Measurements from ENCODE around the gene ANKRD66. TPM values are rescaled to one million over a fixed set of nuclear protein-coding genes. Genes with fewer than 3 reads are reported as not detected.
"Not testable (repeated sequence)": the region's sequence is repeated elsewhere in the genome, so short reads cannot be mapped to it uniquely, and the experiment has no call there.

ANKRD66 gene
- total and polyA plus RNA-seq, 8 donors, result 0.73 to 20.5 TPM; not detected in 6

- 75 to 97% (median 96%) methylated on average over 1 of the region's 1 CpG for WGBS, 5 donors
- H3K9me3 ChIP-seq, result peaks cover 0 to 8% (median 4%) of the 10 kb centered on the region in 4 donors
- no peaks in the 10 kb centered on the region for H3K36me3 ChIP-seq
- intact Hi-C loops (cut with DNase I; ENCODE audit: low total_unique reads), result no loop called here
- no peak overlapping the region for H3K4me3 ChIP-seq
- DNase-seq, result no peak
- no peak for TF ChIP-seq POLR2A (IDR thresholded peaks at IDR 0.05)
- no peak for TF ChIP-seq EP300 (IDR thresholded peaks at IDR 0.05)
- TF ChIP-seq CTCF (IDR thresholded peaks at IDR 0.05), result no peak
- no peak for TF ChIP-seq POLR2AphosphoS5 (IDR thresholded peaks at IDR 0.05)
- peak overlapping the region in 2 of 5 donors; percentile 57 to 62 for H3K27ac ChIP-seq
- no peaks in the 10 kb centered on the region for H3K27me3 ChIP-seq
- no peaks in the 10 kb centered on the region for H3K4me1 ChIP-seq
Observed at GRCh38 chr6:46772016-46772415, 25.3 kb downstream of the ANKRD66 start.

- H3K27ac ChIP-seq, result peak overlapping the region in 2 of 5 donors; percentile 57 to 62
Observed at GRCh38 chr6:46772762-46773161, 26.0 kb downstream of the ANKRD66 start.

GRCh38 chr6:46773201-46773855 lies 26.6 kb downstream of the ANKRD66 start:
- H3K9me3 ChIP-seq, result no peaks in the 10 kb centered on the region
- H3K36me3 ChIP-seq, result no peaks in the 10 kb centered on the region
- no peaks in the 10 kb centered on the region for H3K4me1 ChIP-seq
- intact Hi-C loops (cut with DNase I; ENCODE audit: low total_unique reads), result no loop called here
- H3K27ac ChIP-seq, result peak overlapping the region in 2 of 5 donors; percentile 35 to 57
- TF ChIP-seq EP300 (IDR thresholded peaks at IDR 0.05) (no peak), POLR2AphosphoS5 (IDR thresholded peaks at IDR 0.05) (no peak), CTCF (IDR thresholded peaks at IDR 0.05) (no peak), POLR2A (IDR thresholded peaks at IDR 0.05) (no peak)
- H3K4me3 ChIP-seq, result no peak overlapping the region
- H3K27me3 ChIP-seq, result no peaks in the 10 kb centered on the region
- no peak for DNase-seq
- 59 to 81% (median 69%) methylated on average over 1 of the region's 1 CpG for WGBS, 5 donors

More at GRCh38 chr6:46772762-46773161, 26.0 kb downstream of the ANKRD66 start:
- H3K4me3 ChIP-seq, result no peak overlapping the region
- DNase-seq, result peak in 1 of 2 donors; percentile 42
- H3K36me3 ChIP-seq, result no peaks in the 10 kb centered on the region
- intact Hi-C loops (cut with DNase I; ENCODE audit: low total_unique reads), result no loop called here
- 48 to 66% (median 58%) methylated on average over 2 of the region's 2 CpGs for WGBS, 5 donors
- H3K4me1 ChIP-seq, result no peaks in the 10 kb centered on the region
- TF ChIP-seq POLR2A (IDR thresholded peaks at IDR 0.05) (no peak), CTCF (IDR thresholded peaks at IDR 0.05) (no peak), EP300 (IDR thresholded peaks at IDR 0.05) (no peak), POLR2AphosphoS5 (IDR thresholded peaks at IDR 0.05) (no peak)
- H3K27me3 ChIP-seq, result no peaks in the 10 kb centered on the region
- peaks cover 0 to 1% (median 0%) of the 10 kb centered on the region in 4 donors for H3K9me3 ChIP-seq

GRCh38 chr6:46774736-46775135 lies 28.0 kb downstream of the ANKRD66 start:
- WGBS, 5 donors, result 83 to 100% (median 96%) methylated on average over 1 to 24 of the region's 24 CpGs
- H3K27ac ChIP-seq; intact Hi-C loops (cut with DNase I; ENCODE audit: low total_unique reads); H3K27me3 ChIP-seq; H3K4me3 ChIP-seq; H3K4me1 ChIP-seq; H3K9me3 ChIP-seq; H3K36me3 ChIP-seq; DNase-seq: not testable (repeated sequence)

- TF ChIP-seq CTCF (IDR thresholded peaks at IDR 0.05) (no peak), POLR2A (IDR thresholded peaks at IDR 0.05) (no peak), EP300 (IDR thresholded peaks at IDR 0.05) (no peak), POLR2AphosphoS5 (IDR thresholded peaks at IDR 0.05) (no peak)
- WGBS, 5 donors, result 86 to 94% (median 92%) methylated on average over 5 of the region's 5 CpGs
- Histone ChIP-seq H3K4me1 (no peaks in the 10 kb centered on the region), H3K27ac (no peak overlapping the region), H3K9me3 (no peaks in the 10 kb centered on the region), H3K27me3 (no peaks in the 10 kb centered on the region), H3K36me3 (no peaks in the 10 kb centered on the region), H3K4me3 (no peak overlapping the region)
- DNase-seq, result no peak
- intact Hi-C loops (cut with DNase I; ENCODE audit: low total_unique reads), result no loop called here
Observed at GRCh38 chr6:46776070-46776712, 29.5 kb downstream of the ANKRD66 start.

Measured in stomach (tissue), 9 donors.